Measurements from ENCODE around the gene EYS.

DNA sequence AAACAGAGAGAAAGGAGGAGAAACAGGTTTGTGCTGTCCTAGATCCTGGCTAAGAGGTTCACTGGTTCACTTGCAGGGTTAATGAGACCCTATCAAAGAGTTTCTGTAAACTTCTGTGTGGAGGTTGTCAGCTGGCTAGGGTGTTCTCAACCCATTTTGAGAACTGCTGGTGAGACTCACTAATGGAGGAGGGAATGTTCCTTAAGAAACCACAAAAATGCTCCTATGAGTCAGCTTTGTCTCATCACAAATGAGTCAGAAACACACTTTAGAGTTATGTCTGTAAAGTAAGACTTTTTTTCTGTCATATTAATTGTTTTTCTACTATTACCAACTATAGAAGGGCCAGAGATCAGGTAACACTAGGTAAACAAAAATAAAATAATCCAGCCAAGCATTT lies 1187.0 kb downstream of the EYS start:
- TF ChIP-seq, protein P1, sequence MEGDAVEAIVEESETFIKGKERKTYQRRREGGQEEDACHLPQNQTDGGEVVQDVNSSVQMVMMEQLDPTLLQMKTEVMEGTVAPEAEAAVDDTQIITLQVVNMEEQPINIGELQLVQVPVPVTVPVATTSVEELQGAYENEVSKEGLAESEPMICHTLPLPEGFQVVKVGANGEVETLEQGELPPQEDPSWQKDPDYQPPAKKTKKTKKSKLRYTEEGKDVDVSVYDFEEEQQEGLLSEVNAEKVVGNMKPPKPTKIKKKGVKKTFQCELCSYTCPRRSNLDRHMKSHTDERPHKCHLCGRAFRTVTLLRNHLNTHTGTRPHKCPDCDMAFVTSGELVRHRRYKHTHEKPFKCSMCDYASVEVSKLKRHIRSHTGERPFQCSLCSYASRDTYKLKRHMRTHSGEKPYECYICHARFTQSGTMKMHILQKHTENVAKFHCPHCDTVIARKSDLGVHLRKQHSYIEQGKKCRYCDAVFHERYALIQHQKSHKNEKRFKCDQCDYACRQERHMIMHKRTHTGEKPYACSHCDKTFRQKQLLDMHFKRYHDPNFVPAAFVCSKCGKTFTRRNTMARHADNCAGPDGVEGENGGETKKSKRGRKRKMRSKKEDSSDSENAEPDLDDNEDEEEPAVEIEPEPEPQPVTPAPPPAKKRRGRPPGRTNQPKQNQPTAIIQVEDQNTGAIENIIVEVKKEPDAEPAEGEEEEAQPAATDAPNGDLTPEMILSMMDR (IDR thresholded peaks at IDR 0.05): no peak
- no peak for TF ChIP-seq POLR2AphosphoS5 (IDR thresholded peaks at IDR 0.05)

Data from stomach (tissue), 4 donors.